Measurements from ENCODE around the gene TAC4.
"Not testable (repeated sequence)": the region's sequence is repeated elsewhere in the genome, so short reads cannot be mapped to it uniquely, and the experiment has no call there.

TAC4 gene

GRCh38 chr17:49845321-49845720, 2.5 kb downstream of the TAC4 start:
- in situ Hi-C loops (cut with HindIII; ENCODE audit: low sequenced_read_pairs): no loop called here

- in situ Hi-C loops (cut with HindIII; ENCODE audit: low sequenced_read_pairs): no loop called here
Measured at GRCh38 chr17:49843774-49844350, 4.0 kb downstream of the TAC4 start.

GRCh38 chr17:49842846-49843245, 5.0 kb downstream of the TAC4 start:
- in situ Hi-C loops (cut with HindIII; ENCODE audit: low sequenced_read_pairs): no loop called here

GRCh38 chr17:49842371-49842770, 5.5 kb downstream of the TAC4 start:
- in situ Hi-C loops (cut with HindIII; ENCODE audit: low sequenced_read_pairs): no loop called here

- in situ Hi-C loops (cut with HindIII; ENCODE audit: low sequenced_read_pairs): no loop called here
Measured at GRCh38 chr17:49841548-49841947, 6.3 kb downstream of the TAC4 start.

GRCh38 chr17:49839455-49839854, 8.4 kb downstream of the TAC4 start:
- in situ Hi-C loops (cut with HindIII; ENCODE audit: low sequenced_read_pairs): no loop called here

GRCh38 chr17:49836111-49837030, 11.5 kb downstream of the TAC4 start:
- in situ Hi-C loops (cut with HindIII; ENCODE audit: low sequenced_read_pairs): no loop called here

GRCh38 chr17:49835472-49835871, 12.4 kb downstream of the TAC4 start:
- in situ Hi-C loops (cut with HindIII; ENCODE audit: low sequenced_read_pairs): no loop called here

GRCh38 chr17:49834118-49834743, 13.6 kb downstream of the TAC4 start:
- in situ Hi-C loops (cut with HindIII; ENCODE audit: low sequenced_read_pairs): no loop called here

GRCh38 chr17:49832840-49833599, 14.8 kb downstream of the TAC4 start:
- in situ Hi-C loops (cut with HindIII; ENCODE audit: low sequenced_read_pairs): no loop called here

GRCh38 chr17:49830605-49831004, 17.3 kb downstream of the TAC4 start:
- in situ Hi-C loops (cut with HindIII; ENCODE audit: low sequenced_read_pairs): no loop called here

- in situ Hi-C loops (cut with HindIII; ENCODE audit: low sequenced_read_pairs): no loop called here
Measured at GRCh38 chr17:49829026-49829425, 18.8 kb downstream of the TAC4 start.

- in situ Hi-C loops (cut with HindIII; ENCODE audit: low sequenced_read_pairs): not testable (repeated sequence)
Measured at GRCh38 chr17:49828325-49828724, 19.5 kb downstream of the TAC4 start.

- in situ Hi-C loops (cut with HindIII; ENCODE audit: low sequenced_read_pairs): no loop called here
Measured at GRCh38 chr17:49825645-49826044, 22.2 kb downstream of the TAC4 start.

GRCh38 chr17:49823614-49824013, 24.3 kb downstream of the TAC4 start:
- in situ Hi-C loops (cut with HindIII; ENCODE audit: low sequenced_read_pairs): no loop called here

- in situ Hi-C loops (cut with HindIII; ENCODE audit: low sequenced_read_pairs): no loop called here
Measured at GRCh38 chr17:49822829-49823228, 25.0 kb downstream of the TAC4 start.

- in situ Hi-C loops (cut with HindIII; ENCODE audit: low sequenced_read_pairs): no loop called here
Measured at GRCh38 chr17:49821916-49822315, 26.0 kb downstream of the TAC4 start.

- in situ Hi-C loops (cut with HindIII; ENCODE audit: low sequenced_read_pairs): no loop called here
Measured at GRCh38 chr17:49821466-49821865, 26.4 kb downstream of the TAC4 start.

- in situ Hi-C loops (cut with HindIII; ENCODE audit: low sequenced_read_pairs): no loop called here
Measured at GRCh38 chr17:49820773-49821172, 27.1 kb downstream of the TAC4 start.

GRCh38 chr17:49819651-49820050, 28.2 kb downstream of the TAC4 start:
- in situ Hi-C loops (cut with HindIII; ENCODE audit: low sequenced_read_pairs): no loop called here

- in situ Hi-C loops (cut with HindIII; ENCODE audit: low sequenced_read_pairs): no loop called here
Measured at GRCh38 chr17:49819138-49819537, 28.7 kb downstream of the TAC4 start.

Data from DLD1 (cell line).